SU-DHL-6 (cell line): Measurements from ENCODE around the gene ADAM19.

Source experiments
- H2AFZ ChIP-seq: fragments of 200-600 bp; sonication (generic); 2 replicates; pipeline ENCODE4 v1.6.1; 2014; ENCODE audit warnings: low read depth, mild to moderate bottlenecking, moderate library complexity, mixed read lengths, antibody characterized with exemption, low read length; ENCODE audit not compliant: severe bottlenecking
- H3F3A ChIP-seq: fragments of 200-600 bp; shearing (Covaris generic); 2 replicates; pipeline ENCODE4 v1.6.0; 2016; ENCODE audit warnings: antibody characterized with exemption, mild to moderate bottlenecking; ENCODE audit not compliant: insufficient read depth
- H3K27ac ChIP-seq: fragments of 200-600 bp; sonication (generic); 2 replicates; pipeline ENCODE4 v1.5.1; 2016; ENCODE audit warnings: low read depth, mild to moderate bottlenecking, low read length, moderate library complexity, mixed read lengths
- H3K27me3 ChIP-seq: fragments of 200-600 bp; sonication (generic), shearing (Covaris generic); 2 replicates; pipeline ENCODE4 v1.6.0; 2014; ENCODE audit warnings: mild to moderate bottlenecking, low read length
- H3K36me3 ChIP-seq: fragments of 200-600 bp; sonication (generic); 2 replicates; pipeline ENCODE4 v1.6.1; 2014; ENCODE audit warnings: mild to moderate bottlenecking, low read length, mixed read lengths
- H3K4me2 ChIP-seq: fragments of 300-600, 200-600 bp; shearing (Covaris generic), sonication (generic); 2 replicates; pipeline ENCODE4 v1.6.0; 2014; ENCODE audit warnings: low read length, low read depth, mild to moderate bottlenecking; ENCODE audit not compliant: poor library complexity, severe bottlenecking
- H3K4me3 ChIP-seq: fragments of 200-600 bp; sonication (generic); 2 replicates; pipeline ENCODE4 v1.5.1; 2014; ENCODE audit warnings: antibody characterized with exemption, low read length, mild to moderate bottlenecking, mixed read lengths; ENCODE audit not compliant: insufficient read depth, poor library complexity, severe bottlenecking
- H3K79me2 ChIP-seq: fragments of 200-600 bp; sonication (generic); 2 replicates; pipeline ENCODE4 v1.6.1; 2014; ENCODE audit warnings: mild to moderate bottlenecking, low read length, moderate library complexity; ENCODE audit not compliant: insufficient read depth
- H3K9ac ChIP-seq: fragments of 200-600 bp; sonication (generic); 2 replicates; pipeline ENCODE4 v1.7.0; 2014; ENCODE audit warnings: mild to moderate bottlenecking, low read length
- H3K9me2 ChIP-seq: fragments of 200-600 bp; sonication (generic); replicated peaks from 2 replicates; pipeline ENCODE4 v1.6.1; 2014; ENCODE audit warnings: low read length; ENCODE audit not compliant: insufficient read depth
- H3K9me3 ChIP-seq: fragments of 200-600 bp; sonication (generic); 2 replicates; pipeline ENCODE4 v1.6.1; 2014; ENCODE audit warnings: low read length, mixed read lengths; ENCODE audit not compliant: insufficient read depth
- H4K20me1 ChIP-seq: fragments of 200-600 bp; sonication (generic); 2 replicates; pipeline ENCODE4 v1.6.1; 2014; ENCODE audit warnings: low read depth, mild to moderate bottlenecking, antibody characterized with exemption, low read length, moderate library complexity, mixed read lengths
- EZH2phosphoT487 ChIP-seq: fragments of 200-600 bp; sonication (generic), shearing (Covaris generic); conservative IDR thresholded peaks from 2 replicates; pipeline ENCODE4 v1.6.1; 2018; ENCODE audit warnings: mild to moderate bottlenecking, antibody characterized with exemption, low read length, moderate library complexity, mixed read lengths
- TF ChIP-seq, protein P1 (sequence below): fragments of 200-600 bp; sonication (generic); IDR thresholded peaks from one replicate; pipeline ENCODE4 v1.5.1; 2017; ENCODE audit warnings: antibody characterized with exemption, mild to moderate bottlenecking, low read length, moderate library complexity; ENCODE audit not compliant: insufficient read depth, poor library complexity, severe bottlenecking

The ADAM19 gene

DNA sequence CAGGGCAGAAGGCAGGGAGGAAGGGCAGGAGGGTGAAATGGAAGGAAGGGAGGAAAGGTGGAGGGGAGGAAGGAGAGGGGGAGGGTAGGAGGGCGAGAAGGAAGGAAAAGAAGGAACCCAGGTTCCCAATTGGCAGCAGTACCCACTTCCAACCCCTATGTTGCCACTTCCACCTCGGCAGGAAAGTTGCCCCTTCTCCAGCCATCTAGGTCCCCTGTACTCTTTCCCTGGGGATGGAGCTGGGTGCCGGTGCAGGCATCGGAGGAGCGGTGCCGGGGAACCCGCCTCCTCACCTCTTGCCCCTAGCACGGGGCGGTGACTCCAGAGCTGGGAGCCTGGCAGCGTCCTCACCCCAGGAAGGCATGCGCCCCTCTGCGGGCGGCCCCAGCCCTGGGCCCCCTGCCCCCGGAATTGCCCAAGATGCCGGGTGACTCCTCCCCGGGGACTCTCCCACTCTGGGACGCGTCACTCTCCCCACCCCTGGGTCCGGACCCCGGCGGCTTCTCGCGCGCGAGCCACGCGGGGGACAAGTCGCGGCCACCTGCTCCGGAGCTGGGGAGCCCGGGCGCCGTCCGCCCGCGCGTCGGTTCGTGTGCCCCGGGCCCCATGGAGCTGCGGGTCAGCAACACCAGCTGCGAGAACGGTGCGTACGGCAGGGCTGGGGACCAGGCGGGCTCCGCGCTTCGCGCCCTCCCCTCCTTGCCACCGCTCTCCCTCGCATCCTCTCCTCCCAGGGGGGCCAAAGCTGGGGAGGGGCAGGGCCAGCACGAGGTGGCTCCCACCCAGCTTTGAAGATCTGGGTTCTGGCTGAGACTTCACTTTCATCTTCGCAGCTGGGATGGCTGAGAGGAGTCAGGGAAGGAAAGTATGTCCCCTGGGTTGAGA is 115.6 kb downstream of the ADAM19 start, which contains the start of gene NIPAL4:
TSS of gene NIPAL4 (plus strand) at position 499 of the 885 bp plus-strand sequence. CDS start at position 607, 108 bp downstream.
- peak within 1 kb of the TSS; percentile 26 for H3K4me2 ChIP-seq
- peak within 1 kb of the TSS; percentile 23 for H2AFZ ChIP-seq

DNA sequence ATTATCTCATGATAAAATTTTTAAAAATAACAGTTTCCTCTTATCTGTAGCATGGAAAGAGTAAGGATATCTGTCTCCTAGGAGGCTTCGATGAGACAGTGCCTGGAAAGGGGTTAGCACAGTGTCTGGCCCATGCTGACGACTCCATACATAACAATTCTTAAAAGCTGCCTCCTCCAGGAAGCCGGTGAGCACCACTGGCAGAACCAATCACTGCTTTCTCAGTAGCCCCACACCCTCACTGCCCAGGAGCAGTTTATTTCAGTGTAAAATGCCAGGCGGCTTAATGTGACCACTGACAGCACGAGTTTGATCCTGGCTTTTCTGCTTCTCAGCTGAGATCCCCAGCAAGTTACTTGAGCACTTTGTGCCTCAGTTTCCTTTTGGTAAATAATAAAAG is 116.7 kb downstream of the ADAM19 start:
- Histone ChIP-seq H3K36me3 (no peaks in the 10 kb centered on the region), H3K27ac (no peak overlapping the region), H3K9me3 (no peaks in the 10 kb centered on the region), H3K4me2 (no peak overlapping the region), H2AFZ (no peak overlapping the region), H3K9ac (no peak overlapping the region), H3K27me3 (no peaks in the 10 kb centered on the region), H4K20me1 (no peaks in the 10 kb centered on the region), H3K79me2 (no peaks in the 10 kb centered on the region), H3K4me3 (no peak overlapping the region), H3K9me2 (no peaks in the 10 kb centered on the region), H3F3A (no peaks in the 10 kb centered on the region; the same call in 1 of the 2 replicates)
- TF ChIP-seq, protein P1, sequence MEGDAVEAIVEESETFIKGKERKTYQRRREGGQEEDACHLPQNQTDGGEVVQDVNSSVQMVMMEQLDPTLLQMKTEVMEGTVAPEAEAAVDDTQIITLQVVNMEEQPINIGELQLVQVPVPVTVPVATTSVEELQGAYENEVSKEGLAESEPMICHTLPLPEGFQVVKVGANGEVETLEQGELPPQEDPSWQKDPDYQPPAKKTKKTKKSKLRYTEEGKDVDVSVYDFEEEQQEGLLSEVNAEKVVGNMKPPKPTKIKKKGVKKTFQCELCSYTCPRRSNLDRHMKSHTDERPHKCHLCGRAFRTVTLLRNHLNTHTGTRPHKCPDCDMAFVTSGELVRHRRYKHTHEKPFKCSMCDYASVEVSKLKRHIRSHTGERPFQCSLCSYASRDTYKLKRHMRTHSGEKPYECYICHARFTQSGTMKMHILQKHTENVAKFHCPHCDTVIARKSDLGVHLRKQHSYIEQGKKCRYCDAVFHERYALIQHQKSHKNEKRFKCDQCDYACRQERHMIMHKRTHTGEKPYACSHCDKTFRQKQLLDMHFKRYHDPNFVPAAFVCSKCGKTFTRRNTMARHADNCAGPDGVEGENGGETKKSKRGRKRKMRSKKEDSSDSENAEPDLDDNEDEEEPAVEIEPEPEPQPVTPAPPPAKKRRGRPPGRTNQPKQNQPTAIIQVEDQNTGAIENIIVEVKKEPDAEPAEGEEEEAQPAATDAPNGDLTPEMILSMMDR: no peak
- no peak for TF ChIP-seq EZH2phosphoT487

More for the DNA sequence above, 115.6 kb downstream of the ADAM19 start, which contains the start of gene NIPAL4:
- no peaks in the 10 kb centered on the region for H3K9me3 ChIP-seq
- H3K27me3 ChIP-seq: no peaks in the 10 kb centered on the region
- no peak within 1 kb of the TSS for H3K27ac ChIP-seq
- no peak for TF ChIP-seq EZH2phosphoT487
- TF ChIP-seq, protein P1: no peak
- no peaks in the 10 kb centered on the region for H4K20me1 ChIP-seq
- no peaks in the 10 kb centered on the region for H3K79me2 ChIP-seq
- no peak within 1 kb of the TSS for H3K4me3 ChIP-seq
- no peaks in the 10 kb centered on the region for H3K9me2 ChIP-seq
- H3K9ac ChIP-seq: no peak within 1 kb of the TSS; the same call in 1 of the 2 replicates
- no peaks in the 10 kb centered on the region; the same call in 1 of the 2 replicates for H3F3A ChIP-seq
- no peaks in the 10 kb centered on the region for H3K36me3 ChIP-seq

DNA sequence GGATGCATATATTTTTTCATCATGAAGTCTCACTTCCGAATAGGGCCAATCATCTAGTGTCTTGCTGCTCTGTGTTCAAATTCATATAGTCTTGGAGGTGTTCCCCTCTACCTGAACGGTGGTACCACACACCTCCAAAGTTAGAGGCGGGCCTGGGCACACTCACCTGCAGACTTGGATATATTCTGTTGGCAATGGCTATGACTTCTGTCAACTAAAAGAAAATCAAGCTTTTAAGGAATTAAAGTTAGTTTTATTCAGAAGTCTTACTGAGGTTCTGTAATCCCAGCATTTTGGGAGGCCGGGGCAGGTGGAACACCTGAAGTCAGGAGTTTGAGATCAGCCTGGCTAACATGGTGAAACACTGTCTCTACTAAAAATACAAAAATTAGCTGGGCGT is 118.2 kb downstream of the ADAM19 start:
- Histone ChIP-seq H2AFZ (no peak overlapping the region), H3K9me2 (no peaks in the 10 kb centered on the region), H3F3A (no peaks in the 10 kb centered on the region; the same call in 1 of the 2 replicates), H3K79me2 (no peaks in the 10 kb centered on the region), H3K4me3 (no peak overlapping the region), H4K20me1 (no peaks in the 10 kb centered on the region), H3K27me3 (no peaks in the 10 kb centered on the region), H3K27ac (no peak overlapping the region), H3K9me3 (no peaks in the 10 kb centered on the region), H3K4me2 (no peak overlapping the region), H3K9ac (no peak overlapping the region), H3K36me3 (no peaks in the 10 kb centered on the region)
- no peak for TF ChIP-seq EZH2phosphoT487
- TF ChIP-seq, protein P1: no peak
